DND-41 (cell line): ENCODE results near the gene SLC6A11.

Experiments
- CTCF ChIP-seq: IDR thresholded peaks from 2 replicates; pipeline ENCODE4 v1.5.1; 2012; ENCODE audit warnings: borderline replicate concordance, low read length, moderate library complexity, mild to moderate bottlenecking; ENCODE audit not compliant: poor library complexity, severe bottlenecking; ENCODE audit errors: extremely low read depth
- EZH2 ChIP-seq: IDR thresholded peaks from 3 replicates; pipeline ENCODE4 v1.6.1; 2012; ENCODE audit warnings: borderline replicate concordance, low read depth, mild to moderate bottlenecking, moderate library complexity, low read length, inconsistent platforms; ENCODE audit not compliant: severe bottlenecking

GRCh38 chr3:10935028-10935427, 119.0 kb downstream of the SLC6A11 start:
- TF ChIP-seq CTCF (no peak), EZH2 (no peak)
